Myocyte (in vitro differentiated cells): Measurements from ENCODE around the gene PSORS1C2. TPM values are rescaled to one million over a fixed set of nuclear protein-coding genes. Genes with fewer than 3 reads are reported as not detected.
A peak's percentile ranks its signal among the peaks of the same experiment; 100 is the strongest.

Experiments
- DNase-seq: peaks from one replicate; pipeline ENCODE4 v3.0.0-alpha.2; 2012; ENCODE audit warnings: low read depth
- total RNA-seq: library from RNA; depleted of rRNA; stranded (reverse); fragments of >200 nt; gene quantifications from 2 replicates; pipeline ENCODE4 v1.2.3, GENCODE V29; 2014

The PSORS1C2 gene
- total RNA-seq, 1 donor from 2014 or later = not detected

GRCh38 chr6:31114970-31115849 is 23.7 kb downstream of the PSORS1C2 start:
- DNase-seq = peak; percentile 22

GRCh38 chr6:31114541-31114878 is 24.4 kb downstream of the PSORS1C2 start, which contains the start of gene PSORS1C1:
Gene PSORS1C1 (plus strand): TSS chr6:31114800. CDS start chr6:31129633, 14,833 bp downstream.
- DNase-seq = peak; percentile 92

- no peak for DNase-seq
Measured at GRCh38 chr6:31113861-31114540, 24.9 kb downstream of the PSORS1C2 start.

DNA sequence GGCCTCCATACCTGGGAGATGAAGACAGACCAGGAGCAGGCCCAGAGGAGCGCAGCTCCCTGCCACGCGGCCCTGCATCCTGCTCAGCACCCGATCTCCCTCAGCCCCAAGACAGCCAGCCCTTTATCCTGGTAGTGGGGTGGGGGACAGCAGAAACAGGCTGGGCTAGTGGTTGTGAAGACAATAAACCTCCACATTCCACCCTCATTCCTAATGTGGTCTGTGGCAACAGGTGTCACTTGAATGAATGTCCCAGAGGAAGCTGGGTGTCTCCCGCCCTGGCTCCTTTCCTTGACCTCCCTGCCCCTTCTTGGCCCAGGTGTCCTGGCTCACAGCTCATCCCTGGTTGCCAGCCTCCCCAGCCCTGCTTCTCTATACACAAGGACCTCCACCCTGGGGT is 26.4 kb downstream of the PSORS1C2 start, which contains the start of gene C6orf15:
Gene C6orf15 (minus strand): TSS at position 98 of the 400 bp plus-strand sequence. CDS start 20 bp downstream, at position 78.
- DNase-seq = peak; percentile 41

- no peak for DNase-seq
Measured at GRCh38 chr6:31111712-31112111, 27.2 kb downstream of the PSORS1C2 start.

DNA sequence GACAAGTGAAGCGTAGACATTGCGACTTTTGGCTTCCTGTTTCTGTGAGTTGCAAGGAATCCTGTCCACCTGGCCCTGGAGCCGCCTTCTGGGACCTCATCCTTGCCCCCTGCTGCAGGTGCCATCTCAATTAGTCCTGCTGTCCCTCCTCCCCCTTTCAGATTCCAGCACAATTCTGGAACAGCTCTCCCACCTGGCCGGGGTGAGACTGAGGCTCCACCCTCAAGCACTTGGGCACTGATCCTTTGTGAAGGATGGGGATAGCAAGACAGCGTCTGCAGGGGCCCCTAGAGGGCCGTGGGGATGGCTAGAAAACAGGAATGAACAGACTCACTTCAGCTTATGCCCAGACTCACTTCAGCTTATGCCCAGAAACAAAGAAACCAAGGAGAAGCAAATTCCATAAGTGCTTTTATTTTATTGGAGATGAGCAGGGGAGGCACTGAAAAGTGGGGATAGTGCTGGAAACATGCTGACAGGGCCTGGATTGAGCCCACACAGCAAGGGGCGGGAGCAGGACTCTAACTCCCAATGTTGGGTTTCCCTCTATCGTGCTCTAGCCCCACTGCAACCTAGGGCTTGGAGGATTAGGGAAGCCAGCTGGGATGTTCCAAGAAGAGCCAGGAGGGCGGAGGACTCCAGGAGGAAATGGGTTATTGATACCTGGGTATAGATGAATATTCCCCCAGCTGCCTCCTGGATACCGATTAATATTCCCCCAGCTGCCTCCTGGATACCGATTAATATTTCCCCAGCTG is 27.9 kb downstream of the PSORS1C2 start:
- no peak for DNase-seq

DNA sequence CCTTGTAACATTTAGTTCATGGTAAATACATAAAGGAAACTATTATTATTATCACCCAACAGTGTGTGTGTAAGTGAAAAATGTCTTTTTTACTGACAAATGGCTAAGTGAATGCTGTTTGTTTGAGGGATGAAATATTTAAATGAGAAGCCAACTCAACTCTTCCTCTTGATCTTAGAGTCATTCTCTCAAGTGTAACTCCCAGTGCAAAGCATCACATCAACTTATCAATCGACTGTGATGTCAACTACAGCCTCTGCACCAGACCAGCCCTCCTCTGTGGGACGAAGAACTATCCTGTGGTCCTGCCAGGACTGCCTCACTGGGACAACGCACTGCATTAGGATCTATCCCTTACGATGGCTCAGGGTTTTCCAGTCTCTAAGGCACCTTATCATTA is 31.8 kb downstream of the PSORS1C2 start:
- no peak for DNase-seq

GRCh38 chr6:31103136-31103535 is 35.7 kb downstream of the PSORS1C2 start:
- no peak for DNase-seq

- DNase-seq = no peak
Measured at GRCh38 chr6:31098449-31098938, 40.4 kb downstream of the PSORS1C2 start.

GRCh38 chr6:31096656-31097055 is 42.2 kb downstream of the PSORS1C2 start:
- no peak for DNase-seq

DNA sequence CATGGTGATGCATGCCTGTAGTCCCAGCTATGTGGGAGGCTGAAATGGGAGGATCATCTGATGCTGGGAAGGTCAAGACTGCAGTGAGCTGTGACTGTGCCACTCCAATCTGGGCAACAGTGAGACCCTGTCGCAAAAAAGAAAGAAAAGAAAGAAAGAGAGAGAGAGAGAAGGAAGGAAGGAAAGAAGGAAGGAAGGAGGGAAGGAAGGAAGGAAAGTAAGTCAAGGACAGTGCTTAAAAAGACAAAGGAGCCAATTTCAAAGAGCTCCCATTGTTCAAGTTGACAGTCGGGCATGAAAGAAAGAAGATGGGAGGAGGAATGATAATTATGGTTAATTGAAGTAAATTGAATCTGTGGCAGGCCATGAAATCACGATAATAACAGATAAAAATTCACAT is 42.7 kb downstream of the PSORS1C2 start:
- DNase-seq = no peak

DNA sequence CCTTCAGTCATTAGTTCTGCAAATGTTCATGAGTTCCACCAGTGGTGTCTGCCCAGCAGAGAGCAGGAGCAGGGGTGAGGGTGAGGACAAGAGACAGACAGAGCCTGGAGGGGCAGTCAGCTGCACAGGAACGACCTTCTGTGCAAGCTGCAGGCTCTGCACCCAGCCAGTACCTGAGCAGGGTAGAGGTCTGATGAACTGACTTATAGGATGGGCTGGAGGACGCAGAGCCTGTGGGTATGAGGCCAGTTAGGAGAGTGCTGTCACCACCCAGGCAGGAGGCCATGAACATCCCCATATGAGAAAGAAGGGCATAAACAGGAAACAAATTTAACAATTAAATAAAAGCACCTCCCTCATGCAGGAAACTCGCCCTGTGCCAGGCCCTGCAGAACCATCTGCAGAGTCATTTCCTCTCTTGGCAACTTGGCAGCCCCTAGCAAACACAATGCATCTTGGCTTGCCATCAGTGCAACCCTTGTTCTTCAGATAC is 44.4 kb downstream of the PSORS1C2 start:
- DNase-seq = no peak

DNA sequence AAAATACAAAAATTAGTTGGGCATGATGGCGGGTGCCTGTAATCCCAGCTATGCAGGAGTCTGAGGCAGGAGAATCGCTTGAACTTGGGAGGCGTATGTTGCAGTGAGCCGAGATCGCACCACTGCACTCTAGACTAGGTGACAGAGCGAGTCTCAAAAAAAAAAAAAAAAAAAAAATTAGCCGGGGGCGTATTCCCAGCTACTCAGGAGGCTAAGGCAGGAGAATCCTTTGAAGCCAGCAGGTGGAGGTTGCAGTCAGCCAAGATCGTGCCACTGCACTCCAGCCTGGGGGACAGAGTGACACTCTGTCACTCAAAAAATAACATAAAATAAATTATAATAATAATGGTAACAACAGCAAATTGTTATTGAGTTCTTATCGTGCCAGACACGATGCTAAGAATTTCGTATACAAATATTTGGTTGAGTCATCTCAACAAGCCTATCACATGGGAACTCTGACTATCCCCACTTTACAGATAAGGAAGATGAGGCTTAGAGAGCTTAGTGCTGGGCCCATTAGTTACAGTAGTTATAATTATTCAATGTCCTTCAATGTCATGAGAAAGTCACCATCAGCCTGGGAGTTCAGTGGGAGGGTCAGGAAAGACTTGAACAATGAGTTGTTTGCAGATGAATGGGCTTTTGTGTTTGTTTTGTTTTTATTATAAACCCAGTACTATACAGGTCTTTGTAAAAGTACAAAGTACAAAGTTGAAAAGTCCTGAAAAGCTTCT is 45.9 kb downstream of the PSORS1C2 start:
- no peak for DNase-seq

DNA sequence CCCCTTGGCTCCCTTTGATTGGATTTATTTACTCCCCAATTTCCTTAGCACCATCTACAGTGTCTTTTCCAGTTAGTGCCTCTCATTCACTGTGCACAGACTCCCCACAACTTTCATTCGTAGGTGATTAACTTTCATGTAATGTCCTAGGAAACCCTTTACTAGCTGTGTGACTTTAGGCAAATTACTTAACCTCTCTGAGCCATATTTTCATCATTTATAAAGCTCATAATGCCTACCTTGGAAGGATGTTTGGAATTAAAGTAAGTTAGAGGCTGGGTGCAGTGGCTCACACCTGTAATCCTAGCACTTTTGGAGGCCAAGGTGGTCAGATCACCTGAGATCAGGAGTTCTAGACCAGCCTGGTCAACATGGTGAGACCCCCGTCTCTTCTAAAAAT is 46.6 kb downstream of the PSORS1C2 start:
- DNase-seq = no peak

GRCh38 chr6:31091680-31092079 is 47.2 kb downstream of the PSORS1C2 start:
- DNase-seq = no peak

- no peak for DNase-seq
Measured at GRCh38 chr6:31090973-31091364, 47.9 kb downstream of the PSORS1C2 start.

- no peak for DNase-seq
Measured at GRCh38 chr6:31090275-31090972, 48.4 kb downstream of the PSORS1C2 start.
